HepG2 (cell line): ENCODE data around the gene CHD2. TPM values are rescaled to one million over a fixed set of nuclear protein-coding genes. Genes with fewer than 3 reads are reported as not detected.

Experiments used
- CTCF ChIP-seq: sonication (generic); formaldehyde crosslinking; IDR thresholded peaks from 2 replicates; pipeline ENCODE4 v1.5.0; 2020; ENCODE audit warnings: mild to moderate bottlenecking, missing genetic modification reagents, moderate library complexity
- FOXM1 ChIP-seq: sonication (generic); formaldehyde crosslinking; IDR thresholded peaks from 2 replicates; pipeline ENCODE4 v1.5.0; 2020; ENCODE audit warnings: missing genetic modification reagents
- FOXP4 ChIP-seq: sonication (generic); formaldehyde crosslinking; IDR thresholded peaks from 2 replicates; pipeline ENCODE4 v1.4.0; 2020; ENCODE audit warnings: missing genetic modification reagents
- HDAC1 ChIP-seq: sonication (generic); formaldehyde crosslinking; IDR thresholded peaks from 2 replicates; pipeline ENCODE4 v1.5.1; 2020; ENCODE audit warnings: mild to moderate bottlenecking, missing genetic modification reagents
- HNF4G ChIP-seq, 2 experiments: sonication (generic) in 1 of 2; formaldehyde crosslinking in 1 of 2; IDR thresholded peaks; 2 replicates each; pipeline versions ENCODE4 v1.4.0 to v1.6.1; 2011 to 2020; ENCODE audit warnings: borderline replicate concordance in 2 of 2, low read depth in 2 of 2, mild to moderate bottlenecking in 2 of 2, low read length in 1 of 2, missing genetic modification reagents in 1 of 2, moderate library complexity in 1 of 2
- KAT2B ChIP-seq: fragments of 150-350 bp; IDR thresholded peaks from 2 replicates; pipeline ENCODE4 v1.6.1; 2014; ENCODE audit warnings: low read depth, low read length, borderline replicate concordance
- KLF12 ChIP-seq: sonication (generic); formaldehyde crosslinking; IDR thresholded peaks from 2 replicates; pipeline ENCODE4 v1.4.0; 2020; ENCODE audit warnings: missing genetic modification reagents, borderline replicate concordance
- MIXL1 ChIP-seq: IDR thresholded peaks from 2 replicates; pipeline ENCODE4 v1.6.1; 2016
- MTF2 ChIP-seq: sonication (generic); formaldehyde crosslinking; IDR thresholded peaks from 2 replicates; pipeline ENCODE4 v1.5.0; 2020; ENCODE audit warnings: missing genetic modification reagents, borderline replicate concordance
- NCOR1 ChIP-seq: fragments of 200-600 bp; sonication (generic); IDR thresholded peaks from 2 replicates; pipeline ENCODE4 v1.7.0; 2017; ENCODE audit warnings: antibody characterized with exemption, low read length, borderline replicate concordance
- NFIC ChIP-seq: IDR thresholded peaks from 2 replicates; pipeline ENCODE4 v1.6.1; 2012; ENCODE audit warnings: mild to moderate bottlenecking, low read length, inconsistent platforms
- RAD21 ChIP-seq: fragments of 450-650 bp; formaldehyde crosslinking; IDR thresholded peaks from 2 replicates; pipeline ENCODE4 v1.5.0; 2020; ENCODE audit warnings: mild to moderate bottlenecking
- RBM22 ChIP-seq: fragments of 200-400 bp; formaldehyde crosslinking; optimal IDR thresholded peaks from 2 replicates; pipeline ENCODE3; 2017; ENCODE audit warnings: mild to moderate bottlenecking, low read length, moderate library complexity
- SALL1 ChIP-seq: sonication (generic); formaldehyde crosslinking; IDR thresholded peaks from 2 replicates; pipeline ENCODE4 v1.8.0; 2022; ENCODE audit warnings: mild to moderate bottlenecking, missing genetic modification reagents
- SETDB1 ChIP-seq: sonication (generic); formaldehyde crosslinking; IDR thresholded peaks from 2 replicates; pipeline ENCODE4 v1.5.1; 2020; ENCODE audit warnings: missing genetic modification reagents, mild to moderate bottlenecking, borderline replicate concordance
- SMYD3 ChIP-seq: sonication (generic); formaldehyde crosslinking; IDR thresholded peaks from 2 replicates; pipeline ENCODE4 v1.8.1; 2023; ENCODE audit warnings: mild to moderate bottlenecking, missing genetic modification reagents
- SOX6 ChIP-seq, 2 experiments: fragments of 450-650 bp in 1 of 2; sonication (generic) in 1 of 2; formaldehyde crosslinking in 1 of 2; IDR thresholded peaks; 2 replicates each; pipeline versions ENCODE4 v1.4.0 to v1.6.1; 2017 to 2020; ENCODE audit warnings: antibody characterized with exemption in 1 of 2, mild to moderate bottlenecking in 1 of 2, missing genetic modification reagents in 1 of 2
- THAP11 ChIP-seq: IDR thresholded peaks from 2 replicates; pipeline ENCODE4 v1.6.1; 2016; ENCODE audit warnings: missing biosample characterization, missing genetic modification reagents
- TRIM22 ChIP-seq: fragments of 450-650 bp; IDR thresholded peaks from 2 replicates; pipeline ENCODE4 v1.6.1; 2017
- ZNF251 ChIP-seq: sonication (generic); formaldehyde crosslinking; IDR thresholded peaks from 2 replicates; pipeline ENCODE4 v1.9.0; 2021; ENCODE audit warnings: mild to moderate bottlenecking, missing genetic modification reagents
- ZNF317 ChIP-seq: sonication (generic); formaldehyde crosslinking; IDR thresholded peaks from 2 replicates; pipeline ENCODE4 v1.5.0; 2020; ENCODE audit warnings: mild to moderate bottlenecking, missing genetic modification reagents
- ZNF432 ChIP-seq: sonication (generic); formaldehyde crosslinking; IDR thresholded peaks from 2 replicates; pipeline ENCODE4 v1.5.0; 2020; ENCODE audit warnings: missing genetic modification reagents, mild to moderate bottlenecking, borderline replicate concordance
- ZNF44 ChIP-seq: sonication (generic); formaldehyde crosslinking; IDR thresholded peaks from 2 replicates; pipeline ENCODE4 v1.5.1; 2020; ENCODE audit warnings: mild to moderate bottlenecking, missing genetic modification reagents
- polyA plus RNA-seq, 8 experiments: library from polyadenylated mRNA; depleted of rRNA in 3 of 8; stranded (reverse) in 7 of 8; unstranded in 1 of 8; fragments of >200 nt; fragmentation: Illumina TruSeq in 4 of 8; extraction: Trizol in 4 of 8; gene quantifications; 2 replicates each; pipeline versions ENCODE4 v1.2.1 to v1.2.3, GENCODE V29; 2011 to 2016; ENCODE audit warnings: low read depth in 4 of 8, missing spikeins in 1 of 8, mixed read lengths in 1 of 8; ENCODE audit not compliant: insufficient read depth in 1 of 8
- total RNA-seq, 5 experiments: library from RNA; depleted of rRNA; stranded (reverse); fragments of >200 nt; fragmentation: Illumina TruSeq; extraction: Trizol; gene quantifications; 2 replicates each; pipeline ENCODE4 v1.2.3, GENCODE V29; 2016; ENCODE audit warnings: low read depth in 1 of 5

CHD2 gene
- total and polyA plus RNA-seq, 2 of the 13 experiments (the other 11 are each of a cell fraction or from before 2014, with no cell fraction given): 54.0 to 54.1 TPM

- TF ChIP-seq ZNF432 (CRISPR knock-in tag) (no peak), RBM22 (peak; percentile 78), THAP11 (CRISPR knock-in tag) (peak; percentile 72), HNF4G (IDR thresholded peaks at IDR 0.05; ENCODE audit: borderline replicate concordance, low read depth, low read length) (peak; percentile 45; the same call in 1 of the 2 replicates), HNF4G (CRISPR knock-in tag; IDR thresholded peaks at IDR 0.05; ENCODE audit: borderline replicate concordance, low read depth) (no peak), NFIC (0 out of 2 replicates have a peak, but pooled peaks have one; percentile 35), SOX6 (IDR thresholded peaks at IDR 0.05) (no peak), SOX6 (CRISPR knock-in tag; IDR thresholded peaks at IDR 0.05) (peak; percentile 55), FOXP4 (CRISPR knock-in tag) (peak; percentile 31; the same call in 1 of the 2 replicates), KAT2B (no peak), TRIM22 (no peak), RAD21 (CRISPR knock-in tag) (peak; percentile 81), SETDB1 (CRISPR knock-in tag) (no peak), SALL1 (CRISPR knock-in tag) (0 out of 2 replicates have a peak, but pooled peaks have one; percentile 29), ZNF44 (CRISPR knock-in tag) (peak; percentile 18; the same call in 1 of the 2 replicates), HDAC1 (CRISPR knock-in tag) (peak; percentile 42), NCOR1 (peak; percentile 44; the same call in 1 of the 2 replicates), FOXM1 (no peak), ZNF317 (0 out of 2 replicates have a peak, but pooled peaks have one; percentile 26), KLF12 (CRISPR knock-in tag) (peak; percentile 87; the same call in 1 of the 2 replicates), SMYD3 (CRISPR knock-in tag) (peak; percentile 68; the same call in 1 of the 2 replicates), ZNF251 (no peak), MIXL1 (CRISPR knock-in tag) (peak; percentile 58; the same call in 1 of the 2 replicates), MTF2 (no peak), CTCF (CRISPR knock-in tag) (peak; percentile 84)
These were observed 17.7 kb downstream of the CHD2 start (continued) for GRCh38 chr15:92917598-92918407.
